SHP77 treated with DMSO at 0.1 percent for 48 hours (cell line): Measurements from ENCODE around the gene OTULINL.

Experiments used
- DNase-seq: peaks from one replicate; lab custom pipeline; 2025; lab: John Stamatoyannopoulos, UW

OTULINL gene

DNA sequence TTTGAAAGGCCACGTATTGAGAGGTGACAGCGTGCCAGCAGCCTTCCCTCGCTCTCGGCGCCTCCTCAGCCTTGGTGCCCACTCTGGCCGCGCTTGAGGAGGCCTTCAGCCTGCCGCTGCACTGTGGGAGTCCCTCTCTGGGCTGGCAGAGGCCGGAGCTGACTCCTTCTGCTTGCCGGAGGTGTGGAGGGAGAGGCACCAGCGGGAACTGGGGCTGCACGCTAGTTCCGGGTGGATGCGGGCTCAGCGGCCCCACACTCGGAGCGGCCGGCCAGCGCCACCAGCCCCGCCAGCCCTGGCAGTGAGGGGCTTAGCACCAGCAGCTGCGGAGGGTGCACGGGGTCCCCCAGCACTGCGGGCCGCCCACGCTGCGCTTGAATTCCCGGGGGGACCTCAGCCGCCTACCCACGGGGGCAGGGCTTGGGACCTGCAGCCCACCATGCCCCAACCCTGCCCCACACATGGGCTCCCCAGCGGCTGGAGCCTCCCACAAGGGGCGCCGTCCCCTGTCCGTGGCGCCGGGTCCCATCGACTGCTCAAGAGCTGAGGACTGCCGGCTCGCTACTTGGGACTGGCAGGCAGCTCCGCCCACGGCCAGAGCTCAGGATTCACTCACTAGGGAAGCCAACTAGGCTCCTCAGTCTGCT is 4.4 kb upstream of the OTULINL start:
- no peak for DNase-seq

DNA sequence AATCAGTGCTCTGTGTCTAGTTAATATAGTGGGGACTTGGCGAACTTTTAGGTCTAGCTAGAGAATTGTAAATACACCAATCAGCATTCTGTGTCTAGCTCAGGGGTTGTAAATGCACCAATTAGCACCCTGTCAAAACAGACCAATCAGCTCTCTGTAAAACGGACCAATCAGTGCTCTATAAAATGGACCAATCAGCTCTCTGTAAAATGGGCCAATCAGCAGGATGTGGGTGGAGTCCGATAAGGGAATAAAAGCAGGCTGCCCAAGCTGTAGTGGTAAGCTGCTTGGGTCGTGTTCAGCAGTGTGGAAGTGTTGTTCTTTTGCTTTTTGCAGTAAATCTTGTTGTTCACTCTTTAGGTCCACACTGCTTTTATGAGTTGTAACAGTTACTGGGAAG is 3.6 kb upstream of the OTULINL start:
- DNase-seq: no peak

DNA sequence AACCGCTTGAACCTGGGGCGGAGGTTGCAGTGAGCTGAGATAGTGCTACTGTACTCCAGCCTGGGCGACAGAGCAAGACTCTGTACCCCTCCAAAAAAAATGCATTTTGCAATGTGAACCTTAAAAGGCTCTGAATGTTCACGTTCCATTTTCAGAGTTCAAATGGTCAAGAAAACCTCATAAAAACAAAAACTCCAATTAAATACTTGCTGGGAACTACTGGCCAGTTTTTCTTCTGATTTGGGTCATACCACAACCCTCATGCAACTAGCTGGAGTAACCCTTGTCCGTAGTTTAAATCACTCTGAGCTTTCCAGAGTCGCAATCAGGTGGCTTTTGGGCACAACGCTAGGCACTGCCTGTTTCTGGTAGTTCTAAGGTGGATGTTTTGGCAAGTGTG is 2.3 kb upstream of the OTULINL start:
- no peak for DNase-seq

GRCh38 chr5:14579731-14580397 is 1.7 kb upstream of the OTULINL start:
- no peak for DNase-seq

DNA sequence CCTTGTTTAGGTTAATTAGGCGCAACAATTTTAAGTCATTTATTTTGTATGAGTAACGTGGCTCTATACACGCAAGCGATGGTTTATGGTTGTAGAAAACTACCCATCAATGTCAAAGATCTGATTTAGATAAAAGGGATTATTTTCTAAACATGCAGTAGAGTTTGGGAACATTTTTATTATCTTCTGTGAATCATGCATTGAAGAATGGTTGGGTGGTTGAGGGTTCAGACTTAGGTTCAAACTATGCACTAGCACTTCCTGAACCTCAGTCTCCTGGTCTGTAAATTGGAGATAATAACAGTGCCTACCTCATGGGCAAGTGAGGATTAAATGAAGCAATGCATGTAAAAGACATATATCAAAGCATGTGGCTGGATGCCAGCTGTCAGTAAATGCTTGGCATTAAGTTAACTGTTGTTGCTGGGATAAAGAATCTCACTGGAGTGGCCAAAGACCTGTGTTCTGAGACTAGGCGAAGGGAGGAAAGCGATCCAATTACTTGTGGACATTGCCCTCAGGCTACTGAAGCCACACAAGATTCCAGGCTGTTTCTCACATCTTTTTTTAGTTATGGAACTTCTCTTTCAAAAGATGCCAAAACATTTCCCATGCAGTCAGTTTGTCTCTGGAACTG is 1.1 kb upstream of the OTULINL start:
- DNase-seq: peak; percentile 70

GRCh38 chr5:14581891-14582796 is 552 bp downstream of the OTULINL start:
- DNase-seq: peak; percentile 57

DNA sequence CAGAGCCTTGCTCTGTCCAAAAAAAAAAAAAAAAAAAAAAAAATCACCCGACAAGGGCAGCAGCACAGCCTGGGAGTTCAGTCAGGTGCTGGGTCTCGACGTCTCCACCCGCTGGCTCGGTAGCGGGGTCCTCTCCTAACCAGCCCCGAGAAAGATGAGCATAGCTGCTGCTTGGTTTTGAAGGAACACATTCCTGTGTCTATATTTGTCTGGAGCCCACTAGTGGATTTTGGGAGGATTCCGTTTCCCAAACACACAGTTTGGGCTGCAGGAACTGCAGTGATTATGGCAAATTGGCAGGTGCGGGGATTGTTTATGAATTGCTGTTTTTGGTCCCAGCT is 1.2 kb downstream of the OTULINL start:
- DNase-seq: no peak

GRCh38 chr5:14584848-14585247 is 3.3 kb downstream of the OTULINL start:
- no peak for DNase-seq

GRCh38 chr5:14587150-14587549 is 5.6 kb downstream of the OTULINL start:
- no peak for DNase-seq

DNA sequence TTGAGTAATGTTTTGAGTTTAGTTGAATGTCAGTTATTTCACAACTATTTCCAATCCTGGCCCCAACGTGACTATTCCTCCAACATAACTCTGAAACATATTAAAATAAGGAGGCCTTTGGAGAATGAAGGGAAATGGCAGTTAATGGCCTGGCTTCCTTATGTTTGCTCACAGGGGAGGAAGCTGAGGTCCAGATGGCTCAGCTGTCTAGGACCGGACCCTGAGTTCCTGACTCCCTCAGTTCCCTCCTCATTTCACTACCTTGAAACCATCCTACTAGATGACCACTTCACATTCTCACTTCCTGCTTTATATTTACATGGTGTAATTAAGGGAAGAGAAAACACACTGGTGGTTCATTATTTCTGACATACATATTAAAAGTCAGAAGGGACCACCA is 6.6 kb downstream of the OTULINL start:
- no peak for DNase-seq

DNA sequence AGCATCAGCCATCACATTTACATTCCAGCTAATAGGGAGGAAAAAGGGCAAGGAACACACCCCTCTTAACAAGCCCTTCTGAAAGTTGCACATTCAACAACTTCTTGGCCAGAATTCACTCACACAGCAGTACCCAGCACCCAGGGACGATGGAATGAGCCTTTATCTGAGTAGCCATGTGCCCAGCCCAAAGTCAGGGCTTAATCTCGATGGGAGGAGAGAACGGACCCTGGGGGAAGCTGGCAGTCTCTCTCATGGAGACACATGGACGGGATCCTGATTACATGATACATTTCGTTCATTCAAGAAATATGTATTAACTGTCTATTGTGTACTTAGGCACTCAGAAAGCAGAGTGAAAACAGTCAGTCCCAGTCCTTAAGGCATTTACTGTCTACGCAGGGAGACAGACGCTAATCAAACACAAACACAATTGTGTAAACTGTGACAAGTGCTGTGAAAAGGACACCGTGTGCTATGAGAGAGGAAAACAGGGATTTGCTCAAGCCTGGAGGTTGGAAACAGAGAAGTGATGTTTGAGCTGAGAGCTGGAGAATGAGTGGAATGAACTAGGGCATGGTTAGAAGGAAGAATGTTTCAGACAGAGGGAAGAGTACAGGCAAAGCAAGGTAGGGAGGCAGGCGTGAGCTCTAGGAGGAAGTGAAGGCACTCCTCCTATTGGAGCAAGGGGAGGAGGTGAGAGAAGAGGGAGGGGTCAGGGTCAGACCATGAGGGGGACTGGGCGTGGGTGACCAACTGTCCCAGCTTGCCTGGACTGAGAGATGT is 7.4 kb downstream of the OTULINL start:
- DNase-seq: peak; percentile 81

DNA sequence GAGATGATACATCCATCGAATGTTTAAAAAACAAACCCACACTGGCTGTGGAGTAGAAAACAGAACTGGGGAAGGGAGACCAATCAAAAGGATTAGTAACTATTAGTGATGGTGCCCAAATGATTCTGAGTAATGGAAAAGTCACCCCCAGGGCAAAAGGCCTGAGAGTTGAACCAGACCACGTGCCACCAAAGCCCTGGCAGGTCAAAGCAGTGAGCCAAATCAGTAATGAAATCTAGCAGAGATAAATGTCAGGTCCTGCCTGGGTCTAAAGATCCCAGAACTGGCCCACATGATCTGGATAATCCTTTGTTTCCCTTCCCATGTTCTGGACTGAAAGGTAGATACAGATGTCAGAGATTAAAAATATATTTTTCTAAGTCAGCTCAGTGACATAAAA is 9.4 kb downstream of the OTULINL start:
- no peak for DNase-seq

DNA sequence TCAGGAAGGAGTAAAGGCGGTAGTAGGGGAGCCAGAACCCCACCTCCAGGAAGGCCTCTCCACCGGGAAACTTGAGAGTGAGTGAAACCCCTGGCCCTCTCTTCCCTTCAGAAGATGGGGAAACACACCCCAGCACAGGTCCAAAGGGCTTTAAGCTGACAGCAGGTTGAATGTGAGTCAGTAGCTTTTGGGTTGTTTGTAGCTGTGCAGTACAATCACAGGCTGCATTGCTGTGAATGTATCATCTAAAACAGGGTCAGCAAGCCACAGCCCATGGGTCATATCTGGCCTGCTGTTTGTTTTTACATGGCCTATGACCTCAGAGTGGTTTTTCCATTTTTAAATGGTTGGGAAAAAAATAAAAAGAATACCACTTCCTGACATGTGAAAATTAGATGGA is 10.0 kb downstream of the OTULINL start:
- no peak for DNase-seq

- no peak for DNase-seq
These were observed 11.9 kb downstream of the OTULINL start for GRCh38 chr5:14593326-14594021.

DNA sequence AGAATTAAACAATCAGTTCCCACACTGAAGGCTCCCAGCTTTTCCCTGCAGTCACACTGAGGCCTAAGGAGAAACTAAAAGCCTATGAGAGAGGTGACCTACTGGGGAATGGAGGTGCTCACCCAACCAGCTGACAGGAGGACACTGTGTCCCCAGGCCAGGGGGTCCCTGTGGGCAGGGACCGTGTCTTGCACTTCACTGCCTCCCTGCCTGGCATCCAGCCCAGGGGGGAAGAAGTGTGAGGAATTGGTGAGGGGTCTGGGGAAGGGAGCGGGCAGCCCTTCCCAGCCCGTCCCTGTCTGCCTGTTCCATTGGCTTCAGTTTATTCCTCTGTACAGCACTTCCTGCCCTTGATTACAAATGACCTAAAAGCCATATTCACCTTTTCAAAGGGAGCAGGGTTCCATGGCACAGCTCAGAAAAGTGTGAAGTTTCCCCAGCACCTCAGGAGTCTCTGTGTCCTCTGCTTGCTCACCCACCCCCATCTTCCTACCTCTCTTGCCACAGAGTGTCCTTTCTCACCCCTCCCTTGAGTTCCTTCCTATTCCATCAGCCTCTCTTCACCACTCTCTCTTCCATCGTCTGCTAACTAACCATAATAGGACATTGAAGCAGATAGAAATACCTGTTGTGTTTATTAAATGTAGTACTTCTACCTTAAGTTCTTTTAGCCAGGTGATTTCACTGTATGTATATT is 12.9 kb downstream of the OTULINL start:
- no peak for DNase-seq

DNA sequence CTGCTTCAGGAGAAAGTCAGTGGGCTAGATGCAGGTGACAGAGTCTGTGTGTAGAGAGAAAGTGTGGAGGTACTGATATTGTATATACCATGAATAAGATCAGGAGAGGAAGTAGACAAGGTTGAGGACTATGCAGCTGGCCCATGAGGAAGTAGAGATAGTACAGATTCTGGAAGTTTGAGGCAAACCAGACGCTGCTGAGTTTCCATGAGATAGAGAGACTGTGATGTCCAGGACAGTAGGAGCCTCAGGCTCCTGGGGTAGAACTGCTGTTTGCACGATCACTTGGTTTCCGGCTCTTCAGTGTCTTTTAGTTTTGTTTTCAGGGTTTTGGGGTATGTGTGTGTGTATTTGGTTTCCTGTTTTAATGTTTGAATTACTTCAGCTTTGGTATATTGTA is 13.6 kb downstream of the OTULINL start:
- DNase-seq: no peak

- DNase-seq: no peak
These were observed 14.3 kb downstream of the OTULINL start for GRCh38 chr5:14595891-14596290.

GRCh38 chr5:14597080-14597479 is 15.5 kb downstream of the OTULINL start:
- no peak for DNase-seq

DNA sequence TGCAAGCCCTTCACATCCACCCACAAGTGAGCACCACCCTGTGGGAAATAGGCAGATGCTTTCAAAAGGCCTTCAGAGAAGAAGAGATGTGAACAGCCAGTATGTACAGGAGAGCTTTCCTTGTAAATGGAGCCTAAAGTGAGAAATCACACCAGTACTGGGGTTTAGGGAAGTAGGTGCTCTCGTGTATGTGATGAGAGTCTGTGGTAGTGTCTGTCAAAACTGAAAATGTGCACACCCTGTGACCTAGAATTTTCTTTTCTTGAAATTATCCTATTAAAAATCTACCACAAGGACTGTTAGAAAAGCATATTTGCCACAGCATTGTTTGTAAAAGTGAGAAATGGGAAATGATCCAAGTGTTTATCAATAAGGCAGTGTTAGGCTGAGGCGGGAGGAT is 16.6 kb downstream of the OTULINL start:
- DNase-seq: no peak

- DNase-seq: no peak
These were observed 18.0 kb downstream of the OTULINL start for GRCh38 chr5:14599476-14600127.
